OCI-LY3 (cell line): ENCODE measurements around the gene WDR26.

Experiments used
- EZH2phosphoT487 ChIP-seq: fragments of 200-600 bp; shearing (Covaris generic); IDR thresholded peaks from 2 replicates; pipeline ENCODE4 v1.6.1; 2018; ENCODE audit warnings: antibody characterized with exemption, mixed run types, low read depth
- TF ChIP-seq, protein P1 (sequence below): fragments of 200-600, 300-600 bp; sonication (generic); IDR thresholded peaks from 2 replicates; pipeline ENCODE4 v1.5.1; 2014; ENCODE audit warnings: antibody characterized with exemption, low read length, low read depth

DNA sequence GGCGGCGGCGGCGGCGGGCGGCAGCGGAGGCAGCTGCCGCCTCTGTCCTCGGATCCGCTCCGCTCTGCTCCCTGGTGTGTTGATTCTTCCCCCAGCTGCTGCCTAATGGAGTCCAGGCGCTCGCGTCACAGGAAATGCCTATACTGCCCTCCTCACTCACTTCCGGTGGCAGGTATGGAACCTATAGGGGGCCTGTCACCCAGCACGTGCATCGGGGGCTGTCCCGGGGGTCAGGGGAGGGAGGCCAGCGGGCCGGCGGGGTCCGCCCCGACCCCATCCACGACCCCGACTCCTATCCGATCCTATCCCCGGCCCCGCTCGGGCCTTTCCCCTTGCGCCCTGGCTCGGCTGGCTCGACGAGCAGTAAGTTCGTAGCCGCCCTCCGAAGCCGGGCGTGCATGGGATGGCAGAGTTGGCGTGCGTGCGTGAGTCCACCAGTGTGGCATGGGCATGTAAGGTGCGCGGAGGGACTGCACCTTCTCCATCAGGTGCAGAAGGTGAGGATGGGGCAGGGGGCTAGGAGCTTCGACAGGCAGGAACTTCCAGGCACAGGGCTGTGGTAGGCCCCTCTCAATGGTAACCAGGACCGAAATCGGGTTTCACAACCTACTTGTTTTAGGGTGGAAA, at the start of gene WDR26:
- TF ChIP-seq, protein P1, sequence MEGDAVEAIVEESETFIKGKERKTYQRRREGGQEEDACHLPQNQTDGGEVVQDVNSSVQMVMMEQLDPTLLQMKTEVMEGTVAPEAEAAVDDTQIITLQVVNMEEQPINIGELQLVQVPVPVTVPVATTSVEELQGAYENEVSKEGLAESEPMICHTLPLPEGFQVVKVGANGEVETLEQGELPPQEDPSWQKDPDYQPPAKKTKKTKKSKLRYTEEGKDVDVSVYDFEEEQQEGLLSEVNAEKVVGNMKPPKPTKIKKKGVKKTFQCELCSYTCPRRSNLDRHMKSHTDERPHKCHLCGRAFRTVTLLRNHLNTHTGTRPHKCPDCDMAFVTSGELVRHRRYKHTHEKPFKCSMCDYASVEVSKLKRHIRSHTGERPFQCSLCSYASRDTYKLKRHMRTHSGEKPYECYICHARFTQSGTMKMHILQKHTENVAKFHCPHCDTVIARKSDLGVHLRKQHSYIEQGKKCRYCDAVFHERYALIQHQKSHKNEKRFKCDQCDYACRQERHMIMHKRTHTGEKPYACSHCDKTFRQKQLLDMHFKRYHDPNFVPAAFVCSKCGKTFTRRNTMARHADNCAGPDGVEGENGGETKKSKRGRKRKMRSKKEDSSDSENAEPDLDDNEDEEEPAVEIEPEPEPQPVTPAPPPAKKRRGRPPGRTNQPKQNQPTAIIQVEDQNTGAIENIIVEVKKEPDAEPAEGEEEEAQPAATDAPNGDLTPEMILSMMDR, result no peak
- TF ChIP-seq EZH2phosphoT487, result no peak
